Mesodermal cell (in vitro differentiated cells): ENCODE results near the gene IGSF21.

Experiments used
- H3K27ac ChIP-seq: 2 replicates; pipeline ENCODE4 v1.7.0; 2013; ENCODE audit warnings: mild to moderate bottlenecking, low read depth, low read length, moderate library complexity; ENCODE audit not compliant: severe bottlenecking
- H3K36me3 ChIP-seq: 2 replicates; pipeline ENCODE4 v1.7.1; 2013; ENCODE audit warnings: mild to moderate bottlenecking, low read length, moderate library complexity; ENCODE audit not compliant: control insufficient read depth, insufficient read depth
- H3K4me1 ChIP-seq: one replicate; pipeline ENCODE4 v1.7.1; 2013; ENCODE audit warnings: mild to moderate bottlenecking, low read length; ENCODE audit not compliant: insufficient read depth, control insufficient read depth, poor library complexity, severe bottlenecking
- H3K4me3 ChIP-seq: 2 replicates; pipeline ENCODE4 v1.7.0; 2013; ENCODE audit warnings: low read length, control low read depth, mild to moderate bottlenecking; ENCODE audit not compliant: insufficient read depth, poor library complexity, severe bottlenecking; ENCODE audit errors: extremely low read depth
- H3K9me3 ChIP-seq: 2 replicates; pipeline ENCODE4 v1.7.1; 2013; ENCODE audit warnings: mild to moderate bottlenecking, low read length, moderate library complexity; ENCODE audit not compliant: control insufficient read depth
- WGBS, 2 experiments: methylation state at CpG; one replicate each; pipeline ENCODE4 v1.1.5; 2013; ENCODE audit warnings: missing lambda C conversion rate in 2 of 2; ENCODE audit not compliant: insufficient coverage in 2 of 2; 5-methylcytosine and 5-hydroxymethylcytosine counted together

IGSF21 gene

DNA sequence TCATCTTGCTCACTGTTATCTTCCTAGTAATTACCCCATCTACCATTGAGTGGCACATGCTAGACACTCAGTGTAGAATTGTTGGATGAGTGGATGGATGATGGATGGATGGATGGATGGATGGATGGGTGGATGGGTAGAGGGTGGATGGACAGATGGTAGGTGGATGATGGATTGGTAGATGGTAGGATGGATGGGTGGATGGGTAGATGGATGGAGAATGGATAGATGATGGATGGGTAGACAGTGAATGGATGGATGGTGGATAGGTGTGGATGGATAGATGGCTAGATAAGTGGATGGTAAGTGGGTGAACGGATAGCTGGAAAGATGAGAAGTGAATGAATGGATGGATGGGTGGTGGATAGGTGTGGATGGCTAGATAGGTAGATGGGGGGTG is 207.9 kb downstream of the IGSF21 start:
- 94 to 100% methylated on average over 1 of the region's 1 CpG for WGBS, 2 experiments
- H3K27ac ChIP-seq = no peak overlapping the region
- H3K9me3 ChIP-seq = no peaks in the 10 kb centered on the region

DNA sequence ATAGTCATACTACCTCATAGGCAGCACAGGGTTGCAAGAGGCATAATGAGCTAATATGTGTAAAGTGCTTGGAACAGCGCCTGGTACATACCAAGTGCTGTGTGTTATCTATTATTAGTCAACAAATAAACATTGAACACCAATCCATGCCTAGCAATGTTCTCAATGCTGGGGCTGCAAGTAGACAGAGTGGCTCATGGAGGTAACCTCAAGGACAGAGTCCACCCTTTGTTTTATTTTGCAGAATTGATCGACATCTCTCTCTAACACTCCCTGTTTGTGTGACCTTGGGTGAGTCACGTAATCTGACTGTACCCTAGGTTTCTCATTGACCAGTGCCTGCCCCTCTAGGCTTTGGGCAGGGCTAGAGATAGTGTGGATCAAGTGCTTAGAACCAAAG is 209.2 kb downstream of the IGSF21 start:
- Histone ChIP-seq H3K9me3 (no peaks in the 10 kb centered on the region), H3K4me3 (no peak overlapping the region), H3K36me3 (no peaks in the 10 kb centered on the region), H3K4me1 (no peaks in the 10 kb centered on the region), H3K27ac (no peak overlapping the region)
- 79 to 100% methylated on average over 2 of the region's 3 CpGs for WGBS, 2 experiments

More for the DNA sequence above, 207.9 kb downstream of the IGSF21 start:
- Histone ChIP-seq H3K4me1 (no peaks in the 10 kb centered on the region), H3K36me3 (no peaks in the 10 kb centered on the region), H3K4me3 (no peak overlapping the region)

DNA sequence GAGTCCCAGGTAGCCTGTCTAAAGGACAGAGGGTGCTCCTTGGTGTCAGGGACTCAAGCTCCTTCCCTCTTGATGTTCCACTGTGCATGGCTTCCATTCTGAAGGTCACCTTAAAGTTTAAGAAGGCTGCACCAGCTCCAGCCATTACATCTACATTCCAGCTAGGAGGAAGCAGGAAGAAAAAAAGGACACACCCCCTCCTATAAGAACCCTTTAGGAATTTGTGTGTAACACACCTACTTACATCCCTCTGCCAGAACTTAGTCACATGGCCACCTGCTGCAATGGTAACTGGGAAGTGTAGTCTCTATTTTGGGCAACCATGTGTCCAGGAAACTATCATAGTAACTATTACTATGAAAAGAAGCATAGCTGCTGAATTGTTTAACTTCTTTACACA is 211.5 kb downstream of the IGSF21 start:
- H3K4me3 ChIP-seq = no peak overlapping the region
- H3K36me3 ChIP-seq = no peaks in the 10 kb centered on the region
- H3K4me1 ChIP-seq = no peaks in the 10 kb centered on the region
- no peaks in the 10 kb centered on the region for H3K9me3 ChIP-seq
- H3K27ac ChIP-seq = no peak overlapping the region

DNA sequence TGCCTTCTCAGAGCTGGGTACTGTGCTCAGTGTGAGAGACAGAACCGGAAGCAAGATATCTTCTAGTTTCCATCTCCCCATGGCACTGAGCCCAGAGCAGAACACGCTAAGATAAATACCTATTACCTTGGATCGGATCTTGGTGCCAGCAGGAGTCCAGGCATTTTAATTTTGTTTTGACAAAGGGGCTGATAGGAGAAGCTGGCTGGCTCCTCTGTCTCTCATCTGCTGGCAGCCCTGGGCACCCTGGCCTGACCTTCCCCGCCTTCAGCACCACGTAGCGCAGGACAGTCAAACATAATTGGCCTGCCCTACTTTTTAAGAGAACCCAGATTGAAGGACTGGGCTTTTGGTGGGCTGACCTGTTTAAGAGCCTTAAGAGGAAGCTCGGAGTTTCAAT is 212.5 kb downstream of the IGSF21 start:
- H3K4me3 ChIP-seq = no peak overlapping the region
- no peaks in the 10 kb centered on the region for H3K4me1 ChIP-seq
- no peaks in the 10 kb centered on the region for H3K36me3 ChIP-seq
- H3K9me3 ChIP-seq = no peaks in the 10 kb centered on the region
- 72 to 91% methylated on average over 3 to 7 of the region's 7 CpGs for WGBS, 2 experiments
- no peak overlapping the region for H3K27ac ChIP-seq

DNA sequence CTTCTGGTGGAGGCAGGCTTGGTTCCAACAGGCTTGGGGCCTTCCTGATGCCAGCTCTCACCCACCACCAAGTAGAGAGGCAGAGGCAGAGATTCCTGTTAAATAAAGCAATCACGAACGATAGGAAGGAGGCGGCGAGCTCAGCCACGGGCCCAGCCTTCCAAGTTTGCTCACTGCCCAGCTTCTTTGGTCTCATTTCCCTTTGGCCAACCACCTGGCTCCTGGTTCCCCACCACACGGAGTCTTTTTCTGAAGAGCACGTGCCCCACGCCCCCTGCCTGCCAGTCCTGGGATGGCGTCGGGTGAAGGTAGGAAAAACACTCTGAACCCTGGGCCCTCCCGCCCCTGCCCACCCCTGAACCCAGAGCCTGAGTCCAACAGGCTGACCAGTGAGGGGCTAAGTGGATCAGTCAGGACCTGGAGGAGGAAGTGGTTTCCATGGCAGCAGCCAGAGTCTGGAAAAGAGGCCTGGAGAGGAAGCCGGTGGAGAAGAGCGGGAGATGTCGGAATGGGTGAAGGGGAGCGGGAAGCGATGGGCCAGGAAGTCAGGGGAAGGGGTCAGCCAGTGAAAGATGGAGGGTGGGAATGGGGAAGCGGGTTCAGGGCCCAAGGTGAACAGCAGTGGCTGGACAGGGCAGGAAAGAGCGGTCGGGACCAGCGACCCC is 214.9 kb downstream of the IGSF21 start:
- Histone ChIP-seq H3K4me1 (no peaks in the 10 kb centered on the region), H3K9me3 (no peaks in the 10 kb centered on the region), H3K27ac (no peak overlapping the region), H3K4me3 (no peak overlapping the region), H3K36me3 (no peaks in the 10 kb centered on the region)
- WGBS, 2 experiments = 82 to 93% methylated on average over 15 of the region's 20 CpGs

DNA sequence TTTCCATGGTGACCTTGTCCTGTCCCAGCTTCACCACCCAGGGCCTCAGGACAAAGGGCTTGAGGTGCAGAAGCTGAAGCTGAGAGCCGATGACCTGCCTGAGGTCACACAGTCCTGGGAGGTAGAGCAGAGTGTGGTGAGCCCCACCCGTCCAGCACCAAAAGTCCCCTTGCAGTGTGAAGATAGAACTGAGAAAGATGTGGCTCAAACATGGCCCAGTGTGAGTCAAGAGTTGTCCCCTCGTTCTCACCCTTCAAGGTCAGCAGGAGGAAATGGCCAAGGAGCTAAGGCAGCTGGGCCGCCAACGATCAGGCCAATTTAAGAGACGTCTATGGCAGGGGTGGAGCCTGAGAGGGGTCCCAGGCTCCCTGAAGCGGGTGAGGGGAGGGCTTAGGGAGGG is 215.7 kb downstream of the IGSF21 start:
- Histone ChIP-seq H3K27ac (no peak overlapping the region), H3K36me3 (no peaks in the 10 kb centered on the region), H3K4me1 (no peaks in the 10 kb centered on the region), H3K9me3 (no peaks in the 10 kb centered on the region), H3K4me3 (no peak overlapping the region)
- 81 to 91% methylated on average over 7 of the region's 7 CpGs for WGBS, 2 experiments

DNA sequence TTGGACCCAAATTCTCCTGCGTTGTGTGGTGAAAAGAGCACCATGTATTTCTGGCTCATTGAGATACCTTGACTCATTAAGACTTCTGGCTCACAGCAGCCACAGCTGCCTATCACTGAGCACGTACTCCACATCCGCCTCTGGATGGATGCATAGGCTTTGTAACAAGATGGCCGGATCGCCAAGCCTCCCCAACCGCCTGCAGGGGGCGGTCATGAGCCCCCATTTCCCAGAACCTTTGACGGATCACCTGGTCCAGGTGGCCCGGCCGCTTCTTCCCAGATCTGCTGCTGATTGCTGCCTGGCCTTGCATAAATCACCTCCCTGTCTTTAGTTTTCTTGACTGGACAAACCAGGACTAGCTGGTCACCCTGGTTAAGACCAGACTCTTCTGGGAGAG is 216.6 kb downstream of the IGSF21 start:
- Histone ChIP-seq H3K27ac (no peak overlapping the region), H3K4me3 (no peak overlapping the region), H3K9me3 (no peaks in the 10 kb centered on the region), H3K4me1 (peaks cover 3% of the 10 kb centered on the region), H3K36me3 (no peaks in the 10 kb centered on the region)
- WGBS, 2 experiments = 88 to 95% methylated on average over 9 to 10 of the region's 10 CpGs

DNA sequence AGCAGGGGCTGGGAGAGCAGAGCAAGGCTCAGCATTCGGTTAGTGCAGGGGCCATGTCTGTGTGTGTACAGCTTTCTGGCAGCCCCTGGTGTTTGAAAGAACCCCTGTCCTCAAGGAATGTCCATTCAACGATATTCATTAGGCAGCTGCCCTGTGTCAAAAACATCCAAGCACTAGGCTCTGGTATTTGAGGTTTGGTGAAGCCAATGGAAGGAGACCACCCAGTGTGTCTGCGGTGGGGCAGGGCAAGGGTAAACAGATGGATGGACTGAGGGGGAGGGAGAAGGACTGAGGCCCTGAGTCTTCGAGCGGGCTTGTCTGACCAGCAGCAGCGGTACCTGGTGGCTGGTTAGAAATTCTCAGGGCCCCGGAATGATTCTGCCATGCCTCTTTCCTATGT is 217.5 kb downstream of the IGSF21 start:
- no peak overlapping the region for H3K27ac ChIP-seq
- 82 to 86% methylated on average over 2 to 7 of the region's 7 CpGs for WGBS, 2 experiments

DNA sequence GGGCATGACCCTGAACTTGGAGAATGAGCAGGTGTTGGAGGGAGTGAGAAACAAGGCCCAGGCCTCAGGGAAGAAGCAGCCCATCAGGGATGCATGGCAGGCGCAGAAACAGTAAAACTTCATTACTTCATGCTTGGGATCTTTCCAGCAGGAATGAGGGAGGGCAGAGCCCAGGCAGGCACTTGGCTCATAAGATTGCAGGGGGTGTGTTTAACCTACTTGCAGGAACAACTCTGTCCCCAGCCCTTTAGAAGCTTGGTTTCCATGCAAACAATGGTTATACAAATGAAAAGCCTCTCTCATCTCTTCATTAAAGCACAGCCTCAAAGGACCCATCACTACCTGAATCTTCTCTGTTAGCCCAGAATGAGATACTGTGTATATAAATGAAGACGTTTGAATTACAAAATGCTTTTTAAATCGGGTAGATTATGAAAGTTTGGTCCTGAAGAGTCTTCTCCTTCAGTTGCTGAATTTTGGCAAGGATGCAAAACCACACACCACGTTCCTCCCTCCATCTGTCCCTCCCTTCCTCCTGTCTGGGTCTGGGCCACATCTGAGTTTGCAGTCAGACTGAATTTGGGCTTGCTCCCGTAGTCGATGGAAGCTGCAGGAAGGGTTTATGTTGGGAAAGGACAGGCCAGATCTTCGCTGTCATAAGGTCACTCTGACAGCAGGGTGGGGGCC is 218.8 kb downstream of the IGSF21 start:
- no peaks in the 10 kb centered on the region for H3K9me3 ChIP-seq
- WGBS, 2 experiments = 78 to 83% methylated on average over 2 to 3 of the region's 7 CpGs
- peaks cover 3% of the 10 kb centered on the region for H3K4me1 ChIP-seq

More for the DNA sequence above, 217.5 kb downstream of the IGSF21 start:
- no peak overlapping the region for H3K4me3 ChIP-seq
- no peaks in the 10 kb centered on the region for H3K9me3 ChIP-seq
- H3K4me1 ChIP-seq = peaks cover 3% of the 10 kb centered on the region
- H3K36me3 ChIP-seq = no peaks in the 10 kb centered on the region

DNA sequence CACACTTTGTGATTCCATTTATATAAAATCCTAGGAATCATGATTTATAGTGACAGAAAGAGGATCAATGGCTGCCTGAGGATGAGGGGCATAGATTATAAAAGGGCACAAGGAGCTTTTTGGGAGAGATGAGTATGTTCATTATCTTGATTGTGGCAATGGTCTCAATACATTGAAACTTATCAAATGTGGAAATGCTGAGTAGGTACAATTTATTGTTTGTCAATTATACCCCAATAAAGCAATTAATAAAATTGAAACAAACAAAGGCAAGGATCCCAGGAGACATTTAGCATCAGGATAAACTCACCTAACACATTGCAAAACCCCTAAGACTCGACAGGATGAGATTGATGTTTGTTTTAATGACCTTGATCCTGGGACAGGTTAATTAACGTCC is 220.1 kb downstream of the IGSF21 start:
- H3K4me1 ChIP-seq = peaks cover 3% of the 10 kb centered on the region
- no peaks in the 10 kb centered on the region for H3K36me3 ChIP-seq
- H3K9me3 ChIP-seq = no peaks in the 10 kb centered on the region
- H3K4me3 ChIP-seq = no peak overlapping the region
- 86 to 90% methylated on average over 2 of the region's 2 CpGs for WGBS, 2 experiments
- no peak overlapping the region for H3K27ac ChIP-seq

More for the DNA sequence above, 218.8 kb downstream of the IGSF21 start:
- H3K27ac ChIP-seq = no peak overlapping the region
- H3K36me3 ChIP-seq = no peaks in the 10 kb centered on the region
- H3K4me3 ChIP-seq = no peak overlapping the region

DNA sequence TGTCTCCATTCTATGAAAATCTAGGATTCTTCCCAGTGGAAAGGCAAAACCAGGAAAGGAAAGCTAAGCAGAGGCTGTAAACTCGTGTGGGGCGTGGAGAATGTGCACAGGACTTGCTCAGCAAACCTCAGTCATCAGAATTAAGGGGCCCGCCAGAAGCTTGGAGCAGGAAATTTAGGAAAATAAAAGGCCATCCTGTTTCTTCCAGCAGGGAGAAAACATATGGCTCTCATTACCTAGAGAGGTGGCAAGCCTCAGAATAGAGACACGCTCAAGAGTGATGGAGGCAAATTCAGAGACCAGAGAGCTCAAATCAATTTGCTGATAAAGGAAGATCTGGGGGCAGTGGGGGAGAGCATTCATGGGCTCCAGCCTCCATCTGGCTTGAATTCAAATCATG is 221.2 kb downstream of the IGSF21 start:
- Histone ChIP-seq H3K9me3 (no peaks in the 10 kb centered on the region), H3K27ac (no peak overlapping the region), H3K36me3 (no peaks in the 10 kb centered on the region), H3K4me3 (no peak overlapping the region), H3K4me1 (peaks cover 3% of the 10 kb centered on the region)
- 81 to 82% methylated on average over 3 to 4 of the region's 4 CpGs for WGBS, 2 experiments
